ENCODE data around the gene SPOP.

- TF ChIP-seq CTCF (IDR thresholded peaks at IDR 0.05) (no peak), SIN3A (IDR thresholded peaks at IDR 0.05; ENCODE audit: borderline replicate concordance, insufficient read depth, low read depth, low read length) (no peak)
Observed at GRCh38 chr17:49587366-49588073, 90.4 kb downstream of the SPOP start.
